Endothelial cell (in vitro differentiated cells): ENCODE data around the gene PCP2. TPM values are rescaled to one million over a fixed set of nuclear protein-coding genes. Genes with fewer than 3 reads are reported as not detected.

Source experiments
- DNase-seq: peaks from one replicate; pipeline ENCODE4 v3.0.0; 2021; ENCODE audit warnings: low spot score
- H3K27ac Mint-ChIP-seq: one replicate; pipeline ENCODE4 v1.8.0; 2021; ENCODE audit warnings: mixed read lengths, inconsistent platforms; ENCODE audit not compliant: unreplicated experiment
- H3K27me3 Mint-ChIP-seq: one replicate; pipeline ENCODE4 v1.8.0; 2021; ENCODE audit warnings: mild to moderate bottlenecking, moderate library complexity, mixed read lengths, inconsistent platforms; ENCODE audit not compliant: unreplicated experiment
- H3K36me3 Mint-ChIP-seq: one replicate; pipeline ENCODE4 v1.8.0; 2021; ENCODE audit warnings: mild to moderate bottlenecking, low read depth, mixed read lengths, inconsistent platforms; ENCODE audit not compliant: unreplicated experiment
- H3K4me1 Mint-ChIP-seq: one replicate; pipeline ENCODE4 v1.8.0; 2021; ENCODE audit warnings: mild to moderate bottlenecking, mixed read lengths, inconsistent platforms; ENCODE audit not compliant: unreplicated experiment
- H3K4me3 Mint-ChIP-seq: one replicate; pipeline ENCODE4 v1.8.0; 2021; ENCODE audit warnings: mild to moderate bottlenecking, mixed read lengths, inconsistent platforms; ENCODE audit not compliant: unreplicated experiment
- H3K9me3 Mint-ChIP-seq: one replicate; pipeline ENCODE4 v1.8.0; 2021; ENCODE audit warnings: mixed read lengths, inconsistent platforms; ENCODE audit not compliant: unreplicated experiment
- CTCF ChIP-seq: fragments of 200-600 bp; sonication (generic); IDR thresholded peaks from one replicate; pipeline ENCODE4 v1.5.0; 2021; ENCODE audit warnings: antibody characterized with exemption; ENCODE audit not compliant: unreplicated experiment
- total RNA-seq: library from RNA; stranded (reverse); fragmentation: NEBNext Ultra II Directional; extraction: Animal tissue kit (Norgen Biotek cat#: 25700); gene quantifications from one replicate; pipeline ENCODE4 v1.2.1, GENCODE V29; 2021; ENCODE audit not compliant: unreplicated experiment

PCP2 gene
- total RNA-seq, 1 donor from 2014 or later = not detected

- no peaks in the 10 kb centered on the region for H3K4me1 Mint-ChIP-seq
- H3K9me3 Mint-ChIP-seq = no peaks in the 10 kb centered on the region
- TF ChIP-seq CTCF = no peak
- peak overlapping the region; percentile 88 for H3K4me3 Mint-ChIP-seq
- no peak for DNase-seq
- no peak overlapping the region for H3K27ac Mint-ChIP-seq
- H3K27me3 Mint-ChIP-seq = peaks cover 18% of the 10 kb centered on the region
- peaks cover 10% of the 10 kb centered on the region for H3K36me3 Mint-ChIP-seq
Observed at GRCh38 chr19:7636317-7636690, 2.8 kb upstream of the PCP2 start.

- Mint-ChIP-seq H3K4me1 (peaks cover 2% of the 10 kb centered on the region), H3K36me3 (peaks cover 10% of the 10 kb centered on the region), H3K4me3 (peak overlapping the region; percentile 62), H3K9me3 (no peaks in the 10 kb centered on the region), H3K27me3 (peaks cover 19% of the 10 kb centered on the region), H3K27ac (no peak overlapping the region)
- DNase-seq = no peak
- no peak for TF ChIP-seq CTCF
Observed at GRCh38 chr19:7635670-7636069, 2.2 kb upstream of the PCP2 start.

- peaks cover 16% of the 10 kb centered on the region for H3K36me3 Mint-ChIP-seq
- H3K27me3 Mint-ChIP-seq = peaks cover 26% of the 10 kb centered on the region
- no peak overlapping the region for H3K4me3 Mint-ChIP-seq
- H3K27ac Mint-ChIP-seq = no peak overlapping the region
- DNase-seq = no peak
- H3K4me1 Mint-ChIP-seq = peaks cover 33% of the 10 kb centered on the region
- no peaks in the 10 kb centered on the region for H3K9me3 Mint-ChIP-seq
- TF ChIP-seq CTCF = no peak
Observed at GRCh38 chr19:7632340-7633203, 947 bp downstream of the PCP2 start.

GRCh38 chr19:7631577-7631976, 1.9 kb downstream of the PCP2 start:
- Mint-ChIP-seq H3K27me3 (peaks cover 28% of the 10 kb centered on the region), H3K27ac (peak overlapping the region; percentile 57), H3K4me1 (peaks cover 33% of the 10 kb centered on the region), H3K9me3 (no peaks in the 10 kb centered on the region), H3K4me3 (no peak overlapping the region), H3K36me3 (peaks cover 20% of the 10 kb centered on the region)
- no peak for TF ChIP-seq CTCF
- no peak for DNase-seq

GRCh38 chr19:7629347-7630054, 4.0 kb downstream of the PCP2 start, which contains the start of the genes PET100 and XAB2:
Gene PET100, plus strand, starts transcription at chr19:7629793. Its CDS starts 41 bp downstream, at chr19:7629834.
Gene XAB2, minus strand, starts transcription at chr19:7629545. Its CDS starts 18 bp downstream, at chr19:7629527.
- peak; percentile 92 for DNase-seq
- Mint-ChIP-seq H3K27ac (peak within 1 kb of the TSS; percentile 100), H3K4me1 (peaks cover 33% of the 10 kb centered on the region), H3K4me3 (peak within 1 kb of the TSS; percentile 100), H3K36me3 (peaks cover 23% of the 10 kb centered on the region), H3K27me3 (peaks cover 18% of the 10 kb centered on the region), H3K9me3 (no peaks in the 10 kb centered on the region)
- TF ChIP-seq CTCF = no peak
